Keratinocyte (primary cell): ENCODE data around the gene XRCC3. TPM values are rescaled to one million over a fixed set of nuclear protein-coding genes. Genes with fewer than 3 reads are reported as not detected.

ENCODE experiments used
- DNase-seq: peaks from one replicate; pipeline ENCODE4 v3.0.0-alpha.2; 2011; ENCODE audit warnings: low read depth, missing footprints, low spot score
- FAIRE-seq: peaks from 2 replicates; lab custom pipeline; 2011; peaks lifted over from hg19 to GRCh38; lab: Jason Lieb, UNC
- H2AFZ ChIP-seq: 2 replicates; pipeline ENCODE4 v1.6.0; 2012; ENCODE audit warnings: low read length, control low read depth, inconsistent platforms; ENCODE audit not compliant: control insufficient read depth
- H3K27ac ChIP-seq: 2 replicates; pipeline ENCODE4 v1.5.1; 2011; ENCODE audit warnings: low read length; ENCODE audit not compliant: control insufficient read depth, insufficient read depth
- H3K27me3 ChIP-seq: 3 replicates; pipeline ENCODE4 v1.6.0; 2011; ENCODE audit warnings: low read length; ENCODE audit not compliant: control insufficient read depth, insufficient read depth; ENCODE audit errors: extremely low read depth
- H3K36me3 ChIP-seq, 2 experiments: 2 replicates in 1 of 2; 3 replicates in 1 of 2; pipeline ENCODE4 v1.5.1; 2011; ENCODE audit warnings: low read length in 2 of 2, mild to moderate bottlenecking in 1 of 2; ENCODE audit not compliant: control insufficient read depth in 2 of 2, insufficient read depth in 2 of 2; ENCODE audit errors: extremely low read depth in 1 of 2
- H3K4me1 ChIP-seq: 3 replicates; pipeline ENCODE4 v1.5.1; 2011; ENCODE audit warnings: low read length; ENCODE audit not compliant: control insufficient read depth, insufficient read depth; ENCODE audit errors: extremely low read depth
- H3K4me2 ChIP-seq: 3 replicates; pipeline ENCODE4 v1.6.0; 2011; ENCODE audit warnings: low read depth, low read length; ENCODE audit not compliant: control insufficient read depth, insufficient read depth; ENCODE audit errors: extremely low read depth
- H3K4me3 ChIP-seq, 3 experiments: fragments of 200-600 bp in 1 of 3; sonication (generic) in 1 of 3; 2 replicates in 2 of 3; 3 replicates in 1 of 3; pipeline ENCODE4 v1.5.1; 2011 to 2016; ENCODE audit warnings: low read length in 3 of 3, mild to moderate bottlenecking in 3 of 3, control low read depth in 2 of 3, inconsistent platforms in 1 of 3, low read depth in 1 of 3, mixed read lengths in 1 of 3, mixed run types in 1 of 3, moderate library complexity in 1 of 3; ENCODE audit not compliant: control insufficient read depth in 2 of 3, insufficient read depth in 2 of 3; ENCODE audit errors: extremely low read depth in 1 of 3
- H3K79me2 ChIP-seq: 2 replicates; pipeline ENCODE4 v1.6.0; 2012; ENCODE audit warnings: low read length; ENCODE audit not compliant: control insufficient read depth, insufficient read depth
- H3K9ac ChIP-seq: 3 replicates; pipeline ENCODE4 v1.6.0; 2011; ENCODE audit warnings: low read length; ENCODE audit not compliant: control insufficient read depth, insufficient read depth; ENCODE audit errors: extremely low read depth
- H3K9me1 ChIP-seq: 3 replicates; pipeline ENCODE4 v1.6.0; 2011; ENCODE audit warnings: low read length; ENCODE audit not compliant: control insufficient read depth, insufficient read depth; ENCODE audit errors: extremely low read depth
- H3K9me3 ChIP-seq: 2 replicates; pipeline ENCODE4 v1.5.1; 2012; ENCODE audit warnings: low read depth, low read length; ENCODE audit not compliant: control insufficient read depth
- H4K20me1 ChIP-seq: 3 replicates; pipeline ENCODE4 v1.6.0; 2011; ENCODE audit warnings: low read length; ENCODE audit not compliant: control insufficient read depth, insufficient read depth; ENCODE audit errors: extremely low read depth
- CTCF ChIP-seq, 3 experiments: IDR thresholded peaks in 1 of 3; conservative IDR thresholded peaks in 1 of 3; optimal IDR thresholded peaks in 1 of 3; 2 replicates in 2 of 3; 3 replicates in 1 of 3; pipeline versions ENCODE3 to v1.5.1; 2011; ENCODE audit warnings: low read length in 3 of 3, mild to moderate bottlenecking in 3 of 3, moderate library complexity in 2 of 3, control low read depth in 1 of 3, inconsistent platforms in 1 of 3; ENCODE audit not compliant: insufficient read depth in 2 of 3; ENCODE audit errors: extremely low read depth in 1 of 3
- EZH2 ChIP-seq: IDR thresholded peaks from one replicate; pipeline ENCODE4 v1.6.1; 2012; ENCODE audit warnings: inconsistent platforms, mild to moderate bottlenecking, low read length, moderate library complexity
- dilution Hi-C: fragments of 300-500 bp; cut with MboI; formaldehyde crosslinking; loops from one replicate; pipeline ENCODE4 v1.7.0; 2020; ENCODE audit warnings: low sequenced_read_pairs; ENCODE audit not compliant: extremely low pct_ligation_motif_present
- polyA plus RNA-seq, 5 experiments: library from polyadenylated mRNA; depleted of rRNA in 3 of 5; stranded (reverse) in 3 of 5; stranded (forward) in 1 of 5; unstranded in 1 of 5; fragments of >200 nt; gene quantifications; 1 replicate in 1 of 5; 2 replicates in 3 of 5; 3 replicates in 1 of 5; pipeline versions ENCODE4 v1.2.1 to v1.2.3, GENCODE V29; 2011 to 2012; ENCODE audit warnings: missing spikeins in 2 of 5, low read depth in 1 of 5, low replicate concordance in 1 of 5

XRCC3 gene
- polyA plus RNA-seq, 1 donor (not counting 4 experiments of a cell fraction or from before 2014, with no cell fraction given) = 21.0 TPM

GRCh38 chr14:103744621-103745395 lies 29.6 kb upstream of the XRCC3 start:
- dilution Hi-C loops = no loop called here
- no peaks in the 10 kb centered on the region for H3K9me1 ChIP-seq

GRCh38 chr14:103743691-103744090 lies 28.4 kb upstream of the XRCC3 start:
- Histone ChIP-seq H4K20me1 (no peaks in the 10 kb centered on the region), H3K79me2 (no peaks in the 10 kb centered on the region), H2AFZ (no peak overlapping the region), H3K27ac (no peak overlapping the region), H3K9me1 (no peaks in the 10 kb centered on the region), H3K9ac (no peak overlapping the region), H3K4me2 (no peak overlapping the region), H3K4me3 (no peak overlapping the region), H3K4me1 (no peaks in the 10 kb centered on the region), H3K27me3 (no peaks in the 10 kb centered on the region), H3K36me3 (peaks cover 20 to 36% of the 10 kb centered on the region in 2 experiments), H3K9me3 (no peaks in the 10 kb centered on the region)
- dilution Hi-C loops = no loop called here
- TF ChIP-seq CTCF (optimal IDR thresholded peaks at IDR 0.05 in 1 of 3, IDR thresholded peaks at IDR 0.05 in 1 of 3, conservative IDR thresholded peaks at IDR 0.05 in 1 of 3; ENCODE audit: extremely low read depth in 1 of 3, insufficient read depth in 2 of 3, low read length in 3 of 3) (no peak), EZH2 (no peak)
- no peak for FAIRE-seq
- DNase-seq = no peak

More at GRCh38 chr14:103744621-103745395, 29.6 kb upstream of the XRCC3 start:
- TF ChIP-seq EZH2 (no peak), CTCF (optimal IDR thresholded peaks at IDR 0.05 in 1 of 3, IDR thresholded peaks at IDR 0.05 in 1 of 3, conservative IDR thresholded peaks at IDR 0.05 in 1 of 3; ENCODE audit: extremely low read depth in 1 of 3, insufficient read depth in 2 of 3, low read length in 3 of 3) (no peak)
- no peak overlapping the region for H3K4me3 ChIP-seq
- H3K27me3 ChIP-seq = no peaks in the 10 kb centered on the region
- H3K36me3 ChIP-seq = peaks cover 14 to 33% of the 10 kb centered on the region in 2 experiments
- H3K4me1 ChIP-seq = no peaks in the 10 kb centered on the region
- no peak for FAIRE-seq
- H2AFZ ChIP-seq = no peak overlapping the region
- H3K4me2 ChIP-seq = no peak overlapping the region
- no peaks in the 10 kb centered on the region for H4K20me1 ChIP-seq
- H3K27ac ChIP-seq = no peak overlapping the region
- no peaks in the 10 kb centered on the region for H3K79me2 ChIP-seq
- no peak for DNase-seq
- H3K9ac ChIP-seq = no peak overlapping the region
- H3K9me3 ChIP-seq = no peaks in the 10 kb centered on the region
